B cell (primary cell): ENCODE data around the gene TRIO. TPM values are rescaled to one million over a fixed set of nuclear protein-coding genes. Genes with fewer than 3 reads are reported as not detected.

Source experiments
- ATAC-seq: fragments of 200-7000 bp; cut with Tn5 transposase; one replicate; pipeline ENCODE4 v1.10.0; 2021; ENCODE audit warnings: low read depth, mild to moderate bottlenecking, moderate number of reproducible peaks, moderate library complexity
- CTCF ChIA-PET: fragments of 350-600 bp; sonication (Branson Sonifier 250); formaldehyde crosslinking; loops from one replicate; lab custom pipeline; 2021; ENCODE audit warnings: antibody characterized with exemption, inconsistent platforms; lab: Charles Lee
- POLR2A ChIA-PET: fragments of 350-600 bp; sonication (Branson Sonifier 250); formaldehyde crosslinking; loops from one replicate; lab custom pipeline; 2021; ENCODE audit warnings: antibody characterized with exemption; lab: Charles Lee
- DNase-seq: peaks from one replicate; pipeline ENCODE4 v3.0.0; 2013
- H2AFZ ChIP-seq: 2 replicates; pipeline ENCODE4 v1.6.1; 2012; ENCODE audit warnings: mild to moderate bottlenecking, low read depth, low read length; ENCODE audit not compliant: insufficient read depth, poor library complexity, severe bottlenecking
- H3K27ac ChIP-seq, 2 donors: 1 replicate in 1 of 2; 2 replicates in 1 of 2; pipeline ENCODE4 v1.5.1; 2012 to 2013; ENCODE audit warnings: low read length in 2 of 2, mild to moderate bottlenecking in 2 of 2, moderate library complexity in 1 of 2
- H3K27me3 ChIP-seq, 4 experiments: fragments of 200-600 bp in 1 of 4; sonication (generic) in 1 of 4; replicated peaks in 1 of 4; 1 replicate in 2 of 4; 2 replicates in 2 of 4; pipeline versions ENCODE4 v1.6.1 to v1.7.0; 2013 to 2016; ENCODE audit warnings: low read length in 3 of 4, mild to moderate bottlenecking in 2 of 4, mixed read lengths in 1 of 4, moderate library complexity in 1 of 4; ENCODE audit not compliant: insufficient read depth in 4 of 4, control insufficient read depth in 3 of 4; ENCODE audit errors: control extremely low read depth in 1 of 4
- H3K36me3 ChIP-seq, 2 experiments: replicated peaks in 1 of 2; 1 replicate in 1 of 2; 2 replicates in 1 of 2; pipeline versions ENCODE4 v1.6.1 to v1.7.1; 2013; ENCODE audit warnings: low read length in 1 of 2; ENCODE audit not compliant: insufficient read depth in 2 of 2, control insufficient read depth in 1 of 2; ENCODE audit errors: control extremely low read depth in 1 of 2, extremely low read depth in 1 of 2
- H3K4me1 ChIP-seq, 2 donors: fragments of 200-600 bp in 1 of 2; sonication (generic) in 1 of 2; 1 replicate in 1 of 2; 2 replicates in 1 of 2; pipeline versions ENCODE4 v1.5.1 to v1.6.1; 2013 to 2017; ENCODE audit warnings: low read length in 2 of 2; ENCODE audit not compliant: control insufficient read depth in 2 of 2, insufficient read depth in 2 of 2
- H3K4me2 ChIP-seq: replicated peaks from 2 replicates; pipeline ENCODE3; 2012; ENCODE audit warnings: mild to moderate bottlenecking, low read depth, low read length; ENCODE audit not compliant: poor library complexity, severe bottlenecking
- H3K4me3 ChIP-seq, 5 experiments: fragments of 200-600 bp in 1 of 5; sonication (generic) in 1 of 5; 1 replicate in 3 of 5; 2 replicates in 2 of 5; pipeline versions ENCODE4 v1.5.1 to v1.7.0; 2011 to 2016; ENCODE audit warnings: low read length in 4 of 5, mild to moderate bottlenecking in 4 of 5, low read depth in 2 of 5, control low read depth in 1 of 5, moderate library complexity in 1 of 5; ENCODE audit not compliant: insufficient read depth in 1 of 5; ENCODE audit errors: control extremely low read depth in 1 of 5, extremely low read depth in 1 of 5
- H3K79me2 ChIP-seq: fragments of 200-600 bp; sonication (generic); one replicate; pipeline ENCODE4 v1.6.0; 2016; ENCODE audit warnings: low read length; ENCODE audit not compliant: control insufficient read depth, insufficient read depth
- H3K9ac ChIP-seq: fragments of 200-600 bp; sonication (generic); 2 replicates; pipeline ENCODE4 v1.6.1; 2017; ENCODE audit warnings: mild to moderate bottlenecking, low read length, moderate library complexity
- H3K9me3 ChIP-seq, 3 donors: one replicate each; pipeline versions ENCODE4 v1.6.1 to v1.7.1; 2013; ENCODE audit warnings: low read length in 2 of 3; ENCODE audit not compliant: control insufficient read depth in 2 of 3, insufficient read depth in 1 of 3; ENCODE audit errors: control extremely low read depth in 1 of 3
- H4K20me1 ChIP-seq: 2 replicates; pipeline ENCODE4 v1.6.0; 2012; ENCODE audit warnings: mild to moderate bottlenecking, low read length; ENCODE audit not compliant: insufficient read depth, control insufficient read depth, poor library complexity, severe bottlenecking
- H3K27ac Mint-ChIP-seq: one replicate; pipeline ENCODE4 v1.8.0; 2021; ENCODE audit warnings: mixed read lengths
- H3K27me3 Mint-ChIP-seq: one replicate; pipeline ENCODE4 v1.8.0; 2021; ENCODE audit warnings: mixed read lengths
- H3K4me1 Mint-ChIP-seq: one replicate; pipeline ENCODE4 v1.8.0; 2021; ENCODE audit warnings: mixed read lengths
- H3K4me3 Mint-ChIP-seq: one replicate; pipeline ENCODE4 v1.8.0; 2021; ENCODE audit warnings: mixed read lengths
- H3K9me3 Mint-ChIP-seq: one replicate; pipeline ENCODE4 v1.8.0; 2022; ENCODE audit warnings: mixed read lengths; ENCODE audit not compliant: insufficient read depth
- EZH2 ChIP-seq: IDR thresholded peaks from 2 replicates; pipeline ENCODE4 v1.6.1; 2012; ENCODE audit warnings: borderline replicate concordance, low read depth, mild to moderate bottlenecking, moderate library complexity, low read length; ENCODE audit not compliant: insufficient read depth, poor library complexity, severe bottlenecking
- WGBS: methylation state at CpG from one replicate; pipeline ENCODE4 v1.1.5; 2013; ENCODE audit warnings: missing lambda C conversion rate; ENCODE audit not compliant: insufficient coverage; 5-methylcytosine and 5-hydroxymethylcytosine counted together
- intact Hi-C: fragments of 100-400 bp; cut with micrococcal nuclease; formaldehyde crosslinking; loops from one replicate; pipeline ENCODE4 v1.10.0; 2022
- polyA plus RNA-seq: library from polyadenylated mRNA; depleted of rRNA; stranded (reverse); fragments of >200 nt; gene quantifications from 2 replicates; pipeline ENCODE4 v1.2.3, GENCODE V29; 2012
- total RNA-seq, 2 donors: library from RNA; stranded (reverse); fragments of 120-200 nt in 1 of 2; gene quantifications; 1 replicate in 1 of 2; 2 replicates in 1 of 2; pipeline versions ENCODE4 v1.2.3 to v1.2.4, GENCODE V29; 2013 to 2022
- TF ChIP-seq, protein P1 (sequence below): fragments of 200-600 bp; IDR thresholded peaks from one replicate; pipeline ENCODE4 v1.8.0; 2022; ENCODE audit warnings: antibody characterized with exemption, mild to moderate bottlenecking

The TRIO gene
- total and polyA plus RNA-seq, 2 donors (not counting 1 experiment from before 2014, with no cell fraction given), result 90.5 to 479 TPM

DNA sequence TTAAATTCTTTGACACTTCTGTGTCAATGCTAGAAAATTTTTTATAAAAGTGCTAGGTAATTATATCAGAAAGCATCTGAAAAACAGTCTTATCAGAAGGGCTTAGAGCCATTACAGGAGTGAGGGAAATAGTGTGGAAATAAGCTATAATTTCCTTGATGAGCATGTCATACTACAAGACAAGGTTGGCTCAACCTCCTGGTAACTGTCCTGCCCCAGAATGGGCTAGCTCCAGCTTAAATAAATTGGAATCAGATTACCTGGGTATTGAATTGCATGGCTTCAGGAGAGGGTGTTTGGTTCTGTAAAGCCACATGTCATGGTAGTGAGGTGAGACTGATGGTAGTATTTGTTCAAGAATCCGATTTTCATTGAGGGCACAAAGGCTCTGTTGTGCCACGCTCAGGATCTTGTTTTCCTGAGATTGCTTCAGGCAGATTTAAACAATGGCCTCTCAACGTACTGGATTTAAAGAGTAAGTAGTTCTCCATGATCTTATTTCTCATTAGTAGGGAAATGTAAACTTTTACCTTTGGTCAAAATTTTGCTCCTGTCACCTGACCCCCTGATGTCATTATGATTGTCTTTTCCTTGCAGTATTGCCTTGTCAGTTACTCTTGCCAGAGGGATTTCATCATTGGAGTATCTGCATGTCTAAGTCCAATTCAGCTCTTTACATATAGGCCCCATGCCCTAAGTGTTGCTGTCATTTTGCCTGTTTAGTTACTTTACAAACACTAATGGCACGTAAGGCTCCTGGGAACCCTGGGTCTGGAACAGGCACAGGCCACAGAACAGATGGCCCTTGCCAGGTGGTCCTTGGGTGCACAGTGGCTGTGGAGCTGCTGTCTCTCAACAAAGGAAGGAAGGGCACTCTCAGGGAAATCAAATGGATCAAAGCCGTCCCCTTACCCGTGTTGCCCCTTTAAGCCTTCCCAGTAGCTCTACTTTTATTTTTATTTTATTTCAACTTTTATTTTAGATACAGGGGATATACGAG lies 21.3 kb downstream of the TRIO start:
- no peaks in the 10 kb centered on the region for H3K9me3 Mint-ChIP-seq
- H3K9ac ChIP-seq, result no peak overlapping the region
- H3K4me1 Mint-ChIP-seq, result peaks cover 81% of the 10 kb centered on the region
- H3K27me3 ChIP-seq, result no peaks in the 10 kb centered on the region
- H3K4me3 Mint-ChIP-seq, result no peak overlapping the region
- no peak overlapping the region for H3K4me2 ChIP-seq
- 100% methylated on average over 2 of the region's 7 CpGs for WGBS
- ChIA-PET CTCF (interaction anchor here (1.1 kb wide), 1 partner anchor 9 kb away, joined by 4 read pairs; no protein-coding TSS in a partner anchor), POLR2A (interaction anchor here (1.0 kb wide), 1 partner anchor 19 kb away, joined by 3 read pairs; no protein-coding TSS in a partner anchor)
- no peak overlapping the region for H3K27ac ChIP-seq
- H3K36me3 ChIP-seq, result no peaks in the 10 kb centered on the region
- H2AFZ ChIP-seq, result no peak overlapping the region
- peaks cover 34 to 44% of the 10 kb centered on the region in 2 donors for H3K4me1 ChIP-seq
- peaks cover 100% of the 10 kb centered on the region for H3K79me2 ChIP-seq
- intact Hi-C loops, result no loop called here
- DNase-seq, result no peak
- H3K9me3 ChIP-seq, result peaks cover 0 to 5% (median 3%) of the 10 kb centered on the region in 3 donors
- H3K27me3 Mint-ChIP-seq, result no peaks in the 10 kb centered on the region
- H3K4me3 ChIP-seq, result no peak overlapping the region
- no peak for TF ChIP-seq EZH2
- TF ChIP-seq, protein P1, sequence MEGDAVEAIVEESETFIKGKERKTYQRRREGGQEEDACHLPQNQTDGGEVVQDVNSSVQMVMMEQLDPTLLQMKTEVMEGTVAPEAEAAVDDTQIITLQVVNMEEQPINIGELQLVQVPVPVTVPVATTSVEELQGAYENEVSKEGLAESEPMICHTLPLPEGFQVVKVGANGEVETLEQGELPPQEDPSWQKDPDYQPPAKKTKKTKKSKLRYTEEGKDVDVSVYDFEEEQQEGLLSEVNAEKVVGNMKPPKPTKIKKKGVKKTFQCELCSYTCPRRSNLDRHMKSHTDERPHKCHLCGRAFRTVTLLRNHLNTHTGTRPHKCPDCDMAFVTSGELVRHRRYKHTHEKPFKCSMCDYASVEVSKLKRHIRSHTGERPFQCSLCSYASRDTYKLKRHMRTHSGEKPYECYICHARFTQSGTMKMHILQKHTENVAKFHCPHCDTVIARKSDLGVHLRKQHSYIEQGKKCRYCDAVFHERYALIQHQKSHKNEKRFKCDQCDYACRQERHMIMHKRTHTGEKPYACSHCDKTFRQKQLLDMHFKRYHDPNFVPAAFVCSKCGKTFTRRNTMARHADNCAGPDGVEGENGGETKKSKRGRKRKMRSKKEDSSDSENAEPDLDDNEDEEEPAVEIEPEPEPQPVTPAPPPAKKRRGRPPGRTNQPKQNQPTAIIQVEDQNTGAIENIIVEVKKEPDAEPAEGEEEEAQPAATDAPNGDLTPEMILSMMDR, result no peak
- no peaks in the 10 kb centered on the region for H4K20me1 ChIP-seq
- H3K27ac Mint-ChIP-seq, result no peak overlapping the region
- ATAC-seq, result no peak
